SIG-M5 treated with dmso at 0.1 percent for 504 hours (cell line): ENCODE results near the gene MCUB.

Experiments used
- DNase-seq: peaks from one replicate; lab custom pipeline; 2025; ENCODE audit not compliant: unreplicated experiment; lab: John Stamatoyannopoulos, UW

MCUB gene

GRCh38 chr4:109722357-109722756 is 162.3 kb downstream of the MCUB start:
- DNase-seq: no peak

- DNase-seq: no peak
Observed at GRCh38 chr4:109723110-109723509, 163.1 kb downstream of the MCUB start.

GRCh38 chr4:109728385-109728784 is 168.3 kb downstream of the MCUB start:
- DNase-seq: no peak

GRCh38 chr4:109729117-109729717 is 169.2 kb downstream of the MCUB start:
- peak; percentile 8 for DNase-seq

- peak; percentile 51 for DNase-seq
Observed at GRCh38 chr4:109729718-109730618, 169.9 kb downstream of the MCUB start, which contains the start of gene PLA2G12A. Gene PLA2G12A, minus strand, starts transcription at chr4:109730070. Its CDS starts 261 bp downstream, at chr4:109729809.

GRCh38 chr4:109730619-109731545 is 170.8 kb downstream of the MCUB start:
- DNase-seq: no peak

- DNase-seq: no peak
Observed at GRCh38 chr4:109733728-109734127, 173.7 kb downstream of the MCUB start.

GRCh38 chr4:109735566-109736365 is 175.7 kb downstream of the MCUB start:
- DNase-seq: no peak
